Breast epithelium (tissue), 4 donors: ENCODE results near the gene DLEC1. TPM values are rescaled to one million over a fixed set of nuclear protein-coding genes. Genes with fewer than 3 reads are reported as not detected.

Experiments
- DNase-seq, 2 donors: peaks; one replicate each; pipeline ENCODE4 v3.0.0-alpha.2; 2019; ENCODE audit warnings: low spot score in 2 of 2
- H3K27ac ChIP-seq, 2 donors: fragments of 200-600 bp; sonication (generic) in 1 of 2; one replicate each; pipeline ENCODE4 v1.5.1; 2016 to 2019; ENCODE audit warnings: mild to moderate bottlenecking in 1 of 2
- H3K27me3 ChIP-seq, 2 donors: fragments of 200-600 bp; sonication (generic) in 1 of 2; one replicate each; pipeline versions ENCODE4 v1.5.1 to v1.6.0; 2017 to 2019; ENCODE audit warnings: control low read depth in 1 of 2, mild to moderate bottlenecking in 1 of 2
- H3K36me3 ChIP-seq: fragments of 200-600 bp; one replicate; pipeline ENCODE4 v1.5.1; 2019
- H3K4me1 ChIP-seq, 2 donors: fragments of 200-600 bp; sonication (generic); one replicate each; pipeline ENCODE4 v1.5.1; 2016 to 2019; ENCODE audit warnings: control low read depth in 1 of 2
- H3K4me3 ChIP-seq, 3 donors: fragments of 200-600 bp; sonication (generic); 1 replicate in 2 of 3; 2 replicates in 1 of 3; pipeline ENCODE4 v1.5.1; 2016 to 2019; ENCODE audit warnings: mild to moderate bottlenecking in 3 of 3, moderate library complexity in 2 of 3
- H3K9me3 ChIP-seq, 2 donors: fragments of 200-600 bp; sonication (generic) in 1 of 2; one replicate each; pipeline ENCODE4 v1.5.1; 2016 to 2019; ENCODE audit warnings: control low read depth in 1 of 2
- CTCF ChIP-seq, 3 donors: fragments of 450-650 bp; IDR thresholded peaks; one replicate each; pipeline ENCODE4 v1.5.1; 2016 to 2017; ENCODE audit warnings: antibody characterized with exemption in 3 of 3, mild to moderate bottlenecking in 3 of 3, moderate library complexity in 3 of 3
- POLR2A ChIP-seq: fragments of 450-650 bp; IDR thresholded peaks from one replicate; pipeline ENCODE4 v1.6.1; 2016; ENCODE audit warnings: antibody characterized with exemption, mild to moderate bottlenecking, moderate library complexity
- POLR2AphosphoS5 ChIP-seq, 3 donors: sonication (generic); formaldehyde crosslinking; IDR thresholded peaks; one replicate each; pipeline ENCODE4 v1.6.1; 2017; ENCODE audit warnings: antibody characterized with exemption in 3 of 3
- intact Hi-C: fragments of 100-400 bp; cut with DNase I; formaldehyde crosslinking; loops from one replicate; pipeline ENCODE4 v1.15.1; 2023; ENCODE audit warnings: low total_unique reads
- total RNA-seq, 3 donors: library from RNA; depleted of rRNA; stranded (reverse); fragments of >200 nt; gene quantifications; one replicate each; pipeline ENCODE4 v1.1.0, GENCODE V29; 2016

The DLEC1 gene
- total RNA-seq, 3 donors from 2014 or later, result 0.98 to 2.0 (median 1.1) TPM

DNA sequence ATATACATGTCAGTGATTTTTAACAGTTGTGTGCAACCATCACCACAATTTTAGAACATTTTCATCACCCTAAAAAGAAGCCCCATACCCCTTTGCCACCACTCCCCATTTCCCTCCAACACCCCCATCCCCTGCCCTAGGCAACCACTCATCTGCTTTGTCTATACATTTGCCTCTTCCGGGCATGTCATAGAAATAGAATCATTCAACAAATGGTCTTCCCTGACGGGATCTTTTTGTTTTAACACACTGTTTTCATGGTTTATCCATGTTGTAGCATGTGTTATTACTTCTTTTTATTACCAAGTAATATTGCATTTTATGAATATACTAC, 44.4 kb upstream of the DLEC1 start:
- H3K27me3 ChIP-seq, result no peaks in the 10 kb centered on the region
- H3K4me3 ChIP-seq, result peak overlapping the region; percentile 52 to 73 (median 68)
- TF ChIP-seq CTCF (IDR thresholded peaks at IDR 0.05) (no peak), POLR2AphosphoS5 (IDR thresholded peaks at IDR 0.05) (no peak), POLR2A (no peak)
- no peaks in the 10 kb centered on the region for H3K9me3 ChIP-seq
- H3K36me3 ChIP-seq, result no peaks in the 10 kb centered on the region
- intact Hi-C loops, result no loop called here
- peak overlapping the region; percentile 81 to 89 for H3K27ac ChIP-seq
- peaks cover 7 to 12% of the 10 kb centered on the region in 2 donors for H3K4me1 ChIP-seq
- DNase-seq, result no peak

DNA sequence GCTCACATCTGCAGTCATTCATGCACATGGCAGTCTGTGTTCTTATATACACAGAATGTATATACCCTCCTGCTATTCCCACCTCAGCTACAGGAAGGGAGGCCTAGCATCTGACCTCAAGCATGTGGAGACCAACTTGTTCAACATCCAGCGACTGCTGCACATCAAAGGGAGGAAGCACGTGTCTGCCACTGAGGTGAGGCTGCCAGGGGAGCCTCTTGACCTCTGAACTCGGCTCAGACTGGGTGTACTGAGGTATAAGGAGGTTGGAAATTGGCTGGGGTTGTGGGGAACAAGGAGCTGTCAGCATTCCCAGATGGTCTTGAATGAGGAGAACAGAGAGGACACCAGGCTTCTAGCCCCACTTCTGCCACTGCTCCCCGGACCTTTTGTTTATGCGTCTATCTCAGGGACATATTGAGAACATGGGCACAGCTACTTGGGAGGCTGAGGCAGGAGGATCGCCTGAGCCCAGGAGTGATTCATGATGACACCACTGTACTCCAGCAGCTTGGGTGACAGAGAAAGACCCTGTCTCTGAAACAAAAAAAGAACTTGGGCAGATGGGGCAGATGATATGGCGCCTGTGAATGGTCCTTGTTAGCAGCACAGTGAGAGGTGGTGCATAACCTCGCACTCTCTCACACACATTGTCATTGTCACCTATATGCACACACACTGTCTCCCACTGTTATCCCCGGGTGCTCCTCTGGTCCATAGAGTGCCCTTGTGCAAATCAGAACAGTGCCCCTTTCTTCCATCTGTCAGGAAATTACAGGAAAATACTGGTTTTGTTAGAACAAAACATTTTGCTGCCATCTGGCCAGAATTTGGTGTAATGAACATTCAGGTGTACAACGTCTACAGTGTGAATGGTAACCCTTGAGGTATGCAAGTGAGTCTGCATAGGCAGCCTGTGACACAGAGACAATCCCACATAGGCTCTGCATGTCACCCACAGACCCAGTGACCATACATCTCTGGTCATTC, 43.1 kb upstream of the DLEC1 start:
- Histone ChIP-seq H3K27ac (no peak overlapping the region), H3K9me3 (no peaks in the 10 kb centered on the region), H3K4me1 (peaks cover 7 to 12% of the 10 kb centered on the region in 2 donors), H3K27me3 (no peaks in the 10 kb centered on the region), H3K4me3 (no peak overlapping the region), H3K36me3 (no peaks in the 10 kb centered on the region)
- TF ChIP-seq POLR2A (no peak), POLR2AphosphoS5 (IDR thresholded peaks at IDR 0.05) (no peak), CTCF (IDR thresholded peaks at IDR 0.05) (no peak)
- intact Hi-C loops, result no loop called here
- peak in 1 of 2 donors; percentile 12 for DNase-seq

DNA sequence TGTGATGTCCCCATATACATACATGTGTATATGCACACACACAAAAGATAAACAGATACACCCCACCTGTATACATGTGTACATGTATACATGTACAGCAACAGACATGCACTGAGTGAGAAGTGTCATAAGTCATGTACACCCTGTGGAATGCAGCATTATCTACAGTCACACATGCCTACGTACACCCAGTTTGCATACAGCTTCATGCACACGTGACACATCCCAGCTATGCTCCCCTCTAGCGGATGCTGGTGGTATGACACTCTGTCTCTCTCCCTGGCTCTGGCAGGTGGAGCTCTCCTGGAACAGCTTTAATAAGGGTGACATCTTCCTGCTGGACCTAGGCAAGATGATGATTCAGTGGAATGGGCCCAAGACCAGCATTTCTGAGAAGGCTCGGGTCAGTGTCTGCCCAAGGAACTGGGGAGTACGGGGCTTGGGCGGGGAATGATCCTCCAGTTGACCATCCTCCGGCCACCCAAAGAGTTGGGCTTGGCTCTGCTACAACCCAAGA, 42.2 kb upstream of the DLEC1 start:
- TF ChIP-seq CTCF (IDR thresholded peaks at IDR 0.05) (peak; percentile 85 to 98 (median 91)), POLR2AphosphoS5 (IDR thresholded peaks at IDR 0.05) (no peak)
- DNase-seq, result peak; percentile 70 to 82
- Histone ChIP-seq H3K36me3 (no peaks in the 10 kb centered on the region), H3K4me3 (no peak overlapping the region), H3K4me1 (peaks cover 7 to 12% of the 10 kb centered on the region in 2 donors), H3K9me3 (no peaks in the 10 kb centered on the region), H3K27me3 (no peaks in the 10 kb centered on the region), H3K27ac (peak overlapping the region in 1 of 2 donors; percentile 95)
- intact Hi-C loops, result no loop called here

GRCh38 chr3:37997342-37997741, 41.7 kb upstream of the DLEC1 start:
- intact Hi-C loops, result no loop called here
- peak overlapping the region in 1 of 2 donors; percentile 95 for H3K27ac ChIP-seq
- H3K9me3 ChIP-seq, result no peaks in the 10 kb centered on the region
- no peak overlapping the region for H3K4me3 ChIP-seq
- H3K27me3 ChIP-seq, result no peaks in the 10 kb centered on the region
- no peak for DNase-seq
- H3K4me1 ChIP-seq, result peaks cover 7 to 12% of the 10 kb centered on the region in 2 donors
- TF ChIP-seq POLR2A (no peak), CTCF (IDR thresholded peaks at IDR 0.05) (no peak), POLR2AphosphoS5 (IDR thresholded peaks at IDR 0.05) (no peak)
- H3K36me3 ChIP-seq, result no peaks in the 10 kb centered on the region

DNA sequence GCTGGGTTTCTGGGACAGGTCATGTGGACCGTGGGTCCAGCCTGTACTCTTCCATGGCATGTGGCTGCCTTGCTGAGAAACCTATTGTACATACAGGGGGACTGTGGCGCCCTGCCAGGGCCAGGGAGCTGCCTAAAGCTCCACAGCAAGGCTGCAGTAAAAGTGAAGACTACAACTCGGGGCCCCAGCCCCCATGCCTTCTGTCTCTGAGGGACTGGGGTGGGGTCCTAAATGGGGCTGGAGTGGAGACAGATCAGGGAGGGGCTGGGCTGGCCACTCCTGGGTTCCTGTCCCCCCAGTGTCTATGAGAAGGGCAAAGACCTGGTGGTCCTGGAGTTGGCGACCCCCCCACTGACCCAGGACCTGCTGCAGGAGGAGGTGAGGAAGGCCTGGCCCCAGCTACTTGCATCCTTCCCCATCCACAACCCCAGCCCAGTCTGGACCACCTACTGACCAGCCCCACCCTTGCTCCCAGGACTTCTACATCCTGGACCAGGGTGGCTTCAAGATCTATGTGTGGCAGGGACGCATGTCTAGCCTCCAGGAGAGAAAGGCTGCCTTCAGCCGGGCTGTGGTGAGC, 41.1 kb upstream of the DLEC1 start:
- no peaks in the 10 kb centered on the region for H3K27me3 ChIP-seq
- H3K36me3 ChIP-seq, result no peaks in the 10 kb centered on the region
- intact Hi-C loops, result no loop called here
- no peaks in the 10 kb centered on the region for H3K9me3 ChIP-seq
- peak overlapping the region in 1 of 3 donors; percentile 72 for H3K4me3 ChIP-seq
- no peak for TF ChIP-seq CTCF (IDR thresholded peaks at IDR 0.05)
- TF ChIP-seq POLR2A, result no peak
- no peak for TF ChIP-seq POLR2AphosphoS5 (IDR thresholded peaks at IDR 0.05)
- peak overlapping the region; percentile 91 to 95 for H3K27ac ChIP-seq
- DNase-seq, result no peak
- peaks cover 7 to 13% of the 10 kb centered on the region in 2 donors for H3K4me1 ChIP-seq
